Kidney epithelial cell (primary cell): ENCODE data around the gene PTPN1. TPM values are rescaled to one million over a fixed set of nuclear protein-coding genes. Genes with fewer than 3 reads are reported as not detected.

Experiments
- DNase-seq: peaks from one replicate; pipeline ENCODE4 v3.0.0-alpha.2; 2010; ENCODE audit warnings: low read depth
- H3K27me3 ChIP-seq: 2 replicates; pipeline ENCODE4 v1.6.0; 2011; ENCODE audit warnings: low read length; ENCODE audit not compliant: control insufficient read depth, insufficient read depth
- H3K36me3 ChIP-seq: 2 replicates; pipeline ENCODE4 v1.5.1; 2011; ENCODE audit warnings: low read length; ENCODE audit not compliant: control insufficient read depth, insufficient read depth
- H3K4me3 ChIP-seq: 2 replicates; pipeline ENCODE4 v1.5.1; 2011; ENCODE audit warnings: low read depth, mild to moderate bottlenecking, control low read depth, low read length
- CTCF ChIP-seq: IDR thresholded peaks from 2 replicates; pipeline ENCODE4 v1.5.1; 2011; ENCODE audit warnings: mild to moderate bottlenecking, moderate library complexity, low read length, control low read depth, inconsistent platforms; ENCODE audit not compliant: insufficient read depth, poor library complexity, severe bottlenecking
- total RNA-seq: library from RNA; depleted of rRNA; stranded (reverse); fragments of >200 nt; gene quantifications from 2 replicates; pipeline ENCODE4 v1.2.3, GENCODE V29; 2015

The PTPN1 gene
- total RNA-seq, 1 donor from 2014 or later, result 36.9 TPM

DNA sequence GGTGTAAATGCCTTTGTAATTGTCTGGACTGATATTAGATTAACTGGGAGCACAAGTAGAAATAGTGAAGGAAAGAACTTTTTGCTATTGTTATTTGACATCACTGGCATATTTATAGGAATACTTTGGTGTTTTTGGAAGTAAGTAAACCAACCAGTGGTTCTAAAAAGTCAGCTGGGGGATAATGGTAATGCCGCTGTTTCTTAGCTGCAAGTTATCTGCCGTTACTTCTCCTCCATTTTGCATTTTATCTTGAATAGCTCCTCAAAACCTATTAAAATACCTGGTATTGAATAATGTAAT lies 3.8 kb downstream of the PTPN1 start:
- no peak for DNase-seq
- Histone ChIP-seq H3K36me3 (no peaks in the 10 kb centered on the region), H3K4me3 (no peak overlapping the region), H3K27me3 (no peaks in the 10 kb centered on the region)
- TF ChIP-seq CTCF, result no peak

- H3K36me3 ChIP-seq, result no peaks in the 10 kb centered on the region
- no peaks in the 10 kb centered on the region for H3K27me3 ChIP-seq
- TF ChIP-seq CTCF, result no peak
- no peak for DNase-seq
- no peak overlapping the region for H3K4me3 ChIP-seq
Measured at GRCh38 chr20:50514750-50515149, 4.6 kb downstream of the PTPN1 start.

- TF ChIP-seq CTCF, result no peak
- no peak for DNase-seq
- Histone ChIP-seq H3K27me3 (no peaks in the 10 kb centered on the region), H3K36me3 (no peaks in the 10 kb centered on the region), H3K4me3 (no peak overlapping the region)
Measured at GRCh38 chr20:50515471-50516106, 5.4 kb downstream of the PTPN1 start.

GRCh38 chr20:50516180-50516934 lies 6.2 kb downstream of the PTPN1 start:
- no peak for TF ChIP-seq CTCF
- no peaks in the 10 kb centered on the region for H3K27me3 ChIP-seq
- no peak overlapping the region for H3K4me3 ChIP-seq
- no peaks in the 10 kb centered on the region for H3K36me3 ChIP-seq
- no peak for DNase-seq

DNA sequence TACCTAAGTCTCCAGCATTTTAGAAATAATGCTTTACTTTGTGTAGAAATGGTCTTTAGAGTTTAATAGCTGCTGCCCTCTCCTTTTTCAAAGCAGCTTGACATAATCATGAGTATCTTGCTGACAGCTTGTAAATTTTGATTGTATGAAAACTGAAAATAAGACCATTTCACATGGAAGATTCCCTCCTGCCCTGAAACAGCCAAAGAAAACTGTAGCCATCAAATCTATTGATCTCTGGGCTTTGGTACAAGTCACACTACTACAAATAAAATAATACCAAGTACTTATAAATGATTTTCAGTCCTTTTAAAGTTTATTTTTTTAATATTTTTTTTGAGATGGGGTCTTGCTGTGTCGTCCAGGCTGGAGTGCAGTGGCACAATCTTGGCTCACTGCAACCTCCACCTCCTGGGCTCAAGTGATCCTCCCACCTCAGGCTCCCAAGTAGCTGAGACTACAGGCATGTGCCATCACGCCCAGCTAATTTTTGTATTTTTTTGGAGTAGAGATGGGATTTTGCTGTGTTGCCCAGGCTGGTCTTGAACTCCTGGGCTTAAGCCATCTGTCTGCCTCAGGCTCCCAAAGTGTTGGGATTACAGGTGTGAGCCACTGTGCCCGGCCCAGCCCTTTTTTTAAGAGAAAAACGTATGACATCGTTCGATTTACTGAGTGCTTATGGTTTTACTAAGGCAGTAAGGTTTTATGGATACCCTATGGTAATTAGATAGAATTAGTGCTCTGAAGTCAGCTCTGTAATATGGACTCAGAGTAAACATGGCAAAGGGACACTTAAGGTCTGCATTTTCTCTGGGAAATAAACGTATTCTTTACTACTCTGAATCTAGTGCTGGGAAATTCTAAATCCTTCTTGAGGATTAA lies 7.0 kb downstream of the PTPN1 start:
- no peak overlapping the region for H3K4me3 ChIP-seq
- H3K36me3 ChIP-seq, result no peaks in the 10 kb centered on the region
- no peak for TF ChIP-seq CTCF
- H3K27me3 ChIP-seq, result no peaks in the 10 kb centered on the region
- DNase-seq, result no peak
